Testis (tissue), 2 donors: ENCODE results near the gene SOX6.

ENCODE experiments used
- POLR2A ChIP-seq: fragments of 450-650 bp; IDR thresholded peaks from one replicate; pipeline ENCODE4 v1.6.1; 2017; ENCODE audit warnings: antibody characterized with exemption, mild to moderate bottlenecking, moderate library complexity
- TF ChIP-seq, protein P1 (sequence below), 3 experiments: fragments of 450-650 bp in 2 of 3; fragments of 200-600 bp in 1 of 3; sonication (generic) in 1 of 3; IDR thresholded peaks; one replicate each; pipeline ENCODE4 v1.5.1; 2016 to 2019; ENCODE audit warnings: antibody characterized with exemption in 3 of 3, mild to moderate bottlenecking in 2 of 3, moderate library complexity in 1 of 3

DNA sequence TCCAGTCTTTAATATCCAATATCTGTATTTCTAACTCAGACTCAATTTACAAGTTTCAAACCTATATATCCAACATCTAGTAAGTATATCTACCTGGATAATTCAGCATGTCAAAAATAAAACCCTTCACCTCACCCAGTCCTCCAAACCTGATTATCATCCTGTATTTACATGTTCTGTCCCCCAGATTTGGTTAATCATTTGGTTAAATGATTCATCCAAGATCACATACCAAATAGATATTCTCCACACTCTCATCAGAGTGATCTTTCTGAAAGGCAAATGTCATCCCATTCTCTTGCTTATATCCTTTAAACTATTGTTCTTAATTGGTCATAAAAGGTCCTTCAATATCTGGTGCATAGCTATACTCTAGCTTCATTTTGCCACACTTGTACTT is 199.0 kb downstream of the SOX6 start:
- no peak for TF ChIP-seq POLR2A
- TF ChIP-seq, protein P1, sequence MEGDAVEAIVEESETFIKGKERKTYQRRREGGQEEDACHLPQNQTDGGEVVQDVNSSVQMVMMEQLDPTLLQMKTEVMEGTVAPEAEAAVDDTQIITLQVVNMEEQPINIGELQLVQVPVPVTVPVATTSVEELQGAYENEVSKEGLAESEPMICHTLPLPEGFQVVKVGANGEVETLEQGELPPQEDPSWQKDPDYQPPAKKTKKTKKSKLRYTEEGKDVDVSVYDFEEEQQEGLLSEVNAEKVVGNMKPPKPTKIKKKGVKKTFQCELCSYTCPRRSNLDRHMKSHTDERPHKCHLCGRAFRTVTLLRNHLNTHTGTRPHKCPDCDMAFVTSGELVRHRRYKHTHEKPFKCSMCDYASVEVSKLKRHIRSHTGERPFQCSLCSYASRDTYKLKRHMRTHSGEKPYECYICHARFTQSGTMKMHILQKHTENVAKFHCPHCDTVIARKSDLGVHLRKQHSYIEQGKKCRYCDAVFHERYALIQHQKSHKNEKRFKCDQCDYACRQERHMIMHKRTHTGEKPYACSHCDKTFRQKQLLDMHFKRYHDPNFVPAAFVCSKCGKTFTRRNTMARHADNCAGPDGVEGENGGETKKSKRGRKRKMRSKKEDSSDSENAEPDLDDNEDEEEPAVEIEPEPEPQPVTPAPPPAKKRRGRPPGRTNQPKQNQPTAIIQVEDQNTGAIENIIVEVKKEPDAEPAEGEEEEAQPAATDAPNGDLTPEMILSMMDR (IDR thresholded peaks at IDR 0.05) = no peak
